GM23338 (cell line): ENCODE results near the gene OTOG. TPM values are rescaled to one million over a fixed set of nuclear protein-coding genes. Genes with fewer than 3 reads are reported as not detected.

Source experiments
- ATAC-seq: fragments of 200-7000 bp; cut with Tn5 transposase; 3 replicates; pipeline ENCODE4 v1.9.1; 2020
- DNase-seq: peaks from one replicate; pipeline ENCODE4 v3.0.0-alpha.2; 2015; ENCODE audit warnings: low spot score
- H2AFZ ChIP-seq: fragments of 200-600 bp; sonication (generic); 2 replicates; pipeline ENCODE4 v1.8.0; 2016; ENCODE audit warnings: antibody characterized with exemption, mild to moderate bottlenecking, moderate library complexity
- H3F3A ChIP-seq: fragments of 200-600 bp; sonication (generic); replicated peaks from 2 replicates; pipeline ENCODE4 v1.8.0; 2017; ENCODE audit warnings: antibody characterized with exemption, mixed run types, low read depth
- H3K27ac ChIP-seq: fragments of 200-600 bp; sonication (generic); 2 replicates; pipeline ENCODE4 v1.6.1; 2016; ENCODE audit warnings: low read depth
- H3K27me3 ChIP-seq: fragments of 200-600 bp; sonication (generic); 2 replicates; pipeline ENCODE4 v1.8.0; 2016; ENCODE audit warnings: mild to moderate bottlenecking, mixed run types, moderate library complexity; ENCODE audit not compliant: insufficient read depth
- H3K36me3 ChIP-seq: fragments of 200-600 bp; sonication (generic); 2 replicates; pipeline ENCODE4 v1.8.0; 2016; ENCODE audit warnings: mild to moderate bottlenecking; ENCODE audit not compliant: insufficient read depth
- H3K4me1 ChIP-seq: fragments of 200-600 bp; sonication (generic); 2 replicates; pipeline ENCODE4 v1.8.0; 2016; ENCODE audit warnings: mild to moderate bottlenecking, moderate library complexity; ENCODE audit not compliant: insufficient read depth
- H3K4me2 ChIP-seq: fragments of 200-600 bp; sonication (generic); 2 replicates; pipeline ENCODE4 v1.7.1; 2017; ENCODE audit warnings: mixed run types
- H3K4me3 ChIP-seq: fragments of 200-600 bp; sonication (generic); 2 replicates; pipeline ENCODE4 v1.6.1; 2016; ENCODE audit warnings: mixed run types
- H3K79me2 ChIP-seq: fragments of 200-600 bp; sonication (generic); replicated peaks from 2 replicates; pipeline ENCODE4 v1.8.0; 2017; ENCODE audit warnings: mild to moderate bottlenecking; ENCODE audit not compliant: insufficient read depth
- H3K9me2 ChIP-seq: fragments of 200-600 bp; sonication (generic); 2 replicates; pipeline ENCODE4 v1.8.0; 2017; ENCODE audit not compliant: insufficient read depth
- H4K20me1 ChIP-seq: fragments of 200-600 bp; sonication (generic); replicated peaks from 2 replicates; pipeline ENCODE4 v1.8.0; 2017; ENCODE audit warnings: mild to moderate bottlenecking; ENCODE audit not compliant: insufficient read depth
- H3K27ac Mint-ChIP-seq: 2 replicates; pipeline ENCODE4 v1.8.0; 2020; ENCODE audit warnings: inconsistent platforms, mild to moderate bottlenecking, moderate library complexity, mixed read lengths
- H3K27me3 Mint-ChIP-seq: 3 replicates; pipeline ENCODE4 v1.8.0; 2022; ENCODE audit warnings: low read depth, mild to moderate bottlenecking, moderate library complexity, mixed read lengths, inconsistent platforms; ENCODE audit not compliant: insufficient read depth, poor library complexity
- H3K36me3 Mint-ChIP-seq: 3 replicates; pipeline ENCODE4 v1.8.0; 2021; ENCODE audit warnings: low read depth, mild to moderate bottlenecking, inconsistent platforms, moderate library complexity, mixed read lengths
- H3K4me1 Mint-ChIP-seq: 3 replicates; pipeline ENCODE4 v1.8.0; 2020; ENCODE audit warnings: mild to moderate bottlenecking, inconsistent platforms, mixed read lengths
- H3K4me3 Mint-ChIP-seq: 3 replicates; pipeline ENCODE4 v1.8.0; 2021; ENCODE audit warnings: moderate library complexity, mild to moderate bottlenecking, inconsistent platforms, mixed read lengths
- H3K9me3 Mint-ChIP-seq: 3 replicates; pipeline ENCODE4 v1.8.0; 2020; ENCODE audit warnings: moderate library complexity, mild to moderate bottlenecking, inconsistent platforms, mixed read lengths
- CREB1 ChIP-seq: fragments of 250-450 bp; sonication (Bioruptor Pico); IDR thresholded peaks from 2 replicates; pipeline ENCODE4 v1.5.0; 2020; ENCODE audit warnings: low read depth, mild to moderate bottlenecking, moderate library complexity
- ETS1 ChIP-seq: IDR thresholded peaks from 2 replicates; pipeline ENCODE4 v1.6.1; 2016; ENCODE audit warnings: antibody characterized with exemption
- EZH2 ChIP-seq: fragments of 200-600 bp; sonication (generic); IDR thresholded peaks from one replicate; pipeline ENCODE4 v1.8.0; 2017; ENCODE audit warnings: antibody characterized with exemption, mild to moderate bottlenecking, low read depth; ENCODE audit not compliant: unreplicated experiment
- EZH2phosphoT487 ChIP-seq: fragments of 200-600 bp; sonication (generic); IDR thresholded peaks from one replicate; pipeline ENCODE4 v1.8.1; 2018; ENCODE audit warnings: antibody characterized with exemption; ENCODE audit not compliant: unreplicated experiment
- JUNB ChIP-seq: IDR thresholded peaks from one replicate; pipeline ENCODE4 v1.6.1; 2016; ENCODE audit warnings: antibody characterized with exemption; ENCODE audit not compliant: unreplicated experiment
- NANOG ChIP-seq: IDR thresholded peaks from 2 replicates; pipeline ENCODE4 v1.6.1; 2016; ENCODE audit warnings: antibody characterized with exemption, borderline replicate concordance
- POLR2AphosphoS5 ChIP-seq: IDR thresholded peaks from 2 replicates; pipeline ENCODE4 v1.6.1; 2016; ENCODE audit warnings: antibody characterized with exemption, low read depth
- STAT1 ChIP-seq: IDR thresholded peaks from one replicate; pipeline ENCODE4 v1.6.1; 2016; ENCODE audit warnings: antibody characterized with exemption; ENCODE audit not compliant: unreplicated experiment
- ZNF331 ChIP-seq: fragments of 250-450 bp; sonication (Bioruptor Pico); IDR thresholded peaks from 2 replicates; pipeline ENCODE4 v1.5.0; 2020; ENCODE audit warnings: low read depth, mild to moderate bottlenecking, moderate library complexity
- ZNF462 ChIP-seq: fragments of 250-450 bp; sonication (Bioruptor Pico); IDR thresholded peaks from 2 replicates; pipeline ENCODE4 v1.5.0; 2020; ENCODE audit warnings: mild to moderate bottlenecking, moderate library complexity
- polyA plus RNA-seq: library from polyadenylated mRNA; unstranded; fragments of >200 nt; fragmentation: Nextera tagmentation; extraction: Ambion mirVana; gene quantifications from 2 replicates; pipeline ENCODE4 v1.2.1, GENCODE V29; 2016
- total RNA-seq: library from RNA; depleted of rRNA; stranded (reverse); fragments of >200 nt; shearing (Covaris generic); gene quantifications from 2 replicates; pipeline ENCODE4 v1.2.3, GENCODE V29; 2014

OTOG gene
- total and polyA plus RNA-seq, 2 experiments from 2014 or later = 0.40 to 0.52 TPM

GRCh38 chr11:17683377-17684161, 136.5 kb downstream of the OTOG start:
- H3K4me3 ChIP-seq = no peak overlapping the region
- no peak overlapping the region for H2AFZ ChIP-seq
- H3K9me3 Mint-ChIP-seq = no peaks in the 10 kb centered on the region
- TF ChIP-seq NANOG (no peak), POLR2AphosphoS5 (no peak), EZH2 (no peak), ETS1 (no peak), JUNB (no peak), STAT1 (no peak), ZNF331 (CRISPR knock-in tag) (no peak)
- no peak for DNase-seq
- no peaks in the 10 kb centered on the region; the same call in 2 of the 3 replicates for H3K4me1 Mint-ChIP-seq
- no peak for ATAC-seq
- no peaks in the 10 kb centered on the region for H3K4me1 ChIP-seq
- no peaks in the 10 kb centered on the region for H4K20me1 ChIP-seq
- no peak overlapping the region for H3K4me3 Mint-ChIP-seq
- no peak overlapping the region for H3K27ac ChIP-seq
- no peaks in the 10 kb centered on the region for H3K36me3 Mint-ChIP-seq
- no peaks in the 10 kb centered on the region for H3F3A ChIP-seq
- peaks cover 11% of the 10 kb centered on the region; the same call in 1 of the 2 replicates for H3K27me3 ChIP-seq
- no peaks in the 10 kb centered on the region for H3K79me2 ChIP-seq
- H3K4me2 ChIP-seq = no peak overlapping the region
- no peaks in the 10 kb centered on the region for H3K36me3 ChIP-seq
- H3K9me2 ChIP-seq = no peaks in the 10 kb centered on the region
- peaks cover 7% of the 10 kb centered on the region for H3K27me3 Mint-ChIP-seq
- H3K27ac Mint-ChIP-seq = no peak overlapping the region

- no peak for TF ChIP-seq POLR2AphosphoS5
- TF ChIP-seq ZNF462 (CRISPR knock-in tag) = no peak
- TF ChIP-seq EZH2phosphoT487 = no peak
- TF ChIP-seq JUNB = no peak
- no peak for TF ChIP-seq STAT1
- TF ChIP-seq CREB1 (CRISPR knock-in tag) = no peak
- H3K9me3 Mint-ChIP-seq = no peaks in the 10 kb centered on the region
- Histone ChIP-seq H3K4me2 (no peak overlapping the region), H3K9me2 (no peaks in the 10 kb centered on the region), H3F3A (no peaks in the 10 kb centered on the region), H2AFZ (no peak overlapping the region), H3K27me3 (peaks cover 11% of the 10 kb centered on the region; the same call in 1 of the 2 replicates), H3K36me3 (no peaks in the 10 kb centered on the region), H4K20me1 (no peaks in the 10 kb centered on the region), H3K4me3 (no peak overlapping the region), H3K27ac (no peak overlapping the region), H3K4me1 (no peaks in the 10 kb centered on the region), H3K79me2 (no peaks in the 10 kb centered on the region)
- H3K4me1 Mint-ChIP-seq = no peaks in the 10 kb centered on the region; the same call in 2 of the 3 replicates
- no peak for ATAC-seq
- DNase-seq = no peak
- H3K4me3 Mint-ChIP-seq = no peak overlapping the region
- no peak overlapping the region for H3K27ac Mint-ChIP-seq
- peaks cover 5% of the 10 kb centered on the region for H3K27me3 Mint-ChIP-seq
- no peaks in the 10 kb centered on the region for H3K36me3 Mint-ChIP-seq
Measured at GRCh38 chr11:17684550-17684949, 137.5 kb downstream of the OTOG start.
